CD8-positive, alpha-beta memory T cell (primary cell): ENCODE measurements around the gene CES4A. TPM values are rescaled to one million over a fixed set of nuclear protein-coding genes. Genes with fewer than 3 reads are reported as not detected.
A peak's percentile ranks its signal among the peaks of the same experiment; 100 is the strongest.

ENCODE experiments used
- CTCF ChIA-PET: fragments of 350-600 bp; sonication (Branson Sonifier 250); formaldehyde crosslinking; loops from one replicate; lab custom pipeline; 2021; ENCODE audit warnings: antibody characterized with exemption; lab: Charles Lee
- POLR2A ChIA-PET: fragments of 350-600 bp; sonication (Branson Sonifier 250); formaldehyde crosslinking; loops from one replicate; lab custom pipeline; 2021; ENCODE audit warnings: antibody characterized with exemption; lab: Charles Lee
- DNase-seq, 5 donors: peaks; one replicate each; pipeline versions ENCODE4 v3.0.0 to v3.0.0-alpha.2; 2020 to 2022; ENCODE audit warnings: mixed read lengths in 1 of 5
- H3K27ac ChIP-seq: one replicate; pipeline ENCODE4 v1.7.0; 2013; ENCODE audit warnings: low read depth, mild to moderate bottlenecking, low read length, moderate library complexity
- H3K27me3 ChIP-seq: 2 replicates; pipeline ENCODE4 v1.7.0; 2013; ENCODE audit warnings: low read length, mild to moderate bottlenecking; ENCODE audit not compliant: insufficient read depth, poor library complexity, severe bottlenecking
- H3K36me3 ChIP-seq: 2 replicates; pipeline ENCODE4 v1.7.0; 2013; ENCODE audit warnings: mild to moderate bottlenecking, low read length, moderate library complexity; ENCODE audit not compliant: insufficient read depth
- H3K4me1 ChIP-seq: 2 replicates; pipeline ENCODE4 v1.7.0; 2013; ENCODE audit warnings: mild to moderate bottlenecking, low read length, moderate library complexity; ENCODE audit not compliant: insufficient read depth
- H3K4me3 ChIP-seq: 2 replicates; pipeline ENCODE4 v1.7.0; 2013; ENCODE audit warnings: mild to moderate bottlenecking, low read length
- H3K9me3 ChIP-seq: 2 replicates; pipeline ENCODE4 v1.7.0; 2013; ENCODE audit warnings: mild to moderate bottlenecking, low read length
- H3K27ac Mint-ChIP-seq, 8 donors: one replicate each; pipeline ENCODE4 v1.8.0; 2020 to 2021; ENCODE audit warnings: mixed read lengths in 8 of 8, mild to moderate bottlenecking in 6 of 8, inconsistent platforms in 3 of 8, moderate library complexity in 3 of 8
- H3K27me3 Mint-ChIP-seq, 2 donors: one replicate each; pipeline ENCODE4 v1.8.0; 2020 to 2021; ENCODE audit warnings: mixed read lengths in 2 of 2, mild to moderate bottlenecking in 1 of 2, moderate library complexity in 1 of 2
- H3K36me3 Mint-ChIP-seq, 3 donors: one replicate each; pipeline ENCODE4 v1.8.0; 2020 to 2021; ENCODE audit warnings: mixed read lengths in 3 of 3, inconsistent platforms in 1 of 3, mild to moderate bottlenecking in 1 of 3
- H3K4me1 Mint-ChIP-seq, 3 donors: one replicate each; pipeline ENCODE4 v1.8.0; 2020 to 2021; ENCODE audit warnings: mixed read lengths in 3 of 3, inconsistent platforms in 1 of 3, mild to moderate bottlenecking in 1 of 3
- H3K4me3 Mint-ChIP-seq, 7 donors: one replicate each; pipeline ENCODE4 v1.8.0; 2020 to 2021; ENCODE audit warnings: mixed read lengths in 7 of 7, mild to moderate bottlenecking in 6 of 7, moderate library complexity in 4 of 7, inconsistent platforms in 2 of 7
- H3K9me3 Mint-ChIP-seq, 5 donors: one replicate each; pipeline ENCODE4 v1.8.0; 2020 to 2022; ENCODE audit warnings: mixed read lengths in 5 of 5, mild to moderate bottlenecking in 3 of 5, moderate library complexity in 2 of 5, inconsistent platforms in 1 of 5
- polyA plus RNA-seq: library from polyadenylated mRNA; unstranded; fragments of 300-500 nt; fragmentation: Illumina TruSeq; gene quantifications from one replicate; pipeline ENCODE4 v1.2.3, GENCODE V29; 2021
- total RNA-seq, 2 experiments: library from RNA; stranded (reverse); gene quantifications; one replicate each; pipeline ENCODE4 v1.2.3, GENCODE V29; 2021

Gene CES4A
- total and polyA plus RNA-seq, 3 experiments from 2014 or later = 1.7 to 5.1 (median 4.2) TPM

DNA sequence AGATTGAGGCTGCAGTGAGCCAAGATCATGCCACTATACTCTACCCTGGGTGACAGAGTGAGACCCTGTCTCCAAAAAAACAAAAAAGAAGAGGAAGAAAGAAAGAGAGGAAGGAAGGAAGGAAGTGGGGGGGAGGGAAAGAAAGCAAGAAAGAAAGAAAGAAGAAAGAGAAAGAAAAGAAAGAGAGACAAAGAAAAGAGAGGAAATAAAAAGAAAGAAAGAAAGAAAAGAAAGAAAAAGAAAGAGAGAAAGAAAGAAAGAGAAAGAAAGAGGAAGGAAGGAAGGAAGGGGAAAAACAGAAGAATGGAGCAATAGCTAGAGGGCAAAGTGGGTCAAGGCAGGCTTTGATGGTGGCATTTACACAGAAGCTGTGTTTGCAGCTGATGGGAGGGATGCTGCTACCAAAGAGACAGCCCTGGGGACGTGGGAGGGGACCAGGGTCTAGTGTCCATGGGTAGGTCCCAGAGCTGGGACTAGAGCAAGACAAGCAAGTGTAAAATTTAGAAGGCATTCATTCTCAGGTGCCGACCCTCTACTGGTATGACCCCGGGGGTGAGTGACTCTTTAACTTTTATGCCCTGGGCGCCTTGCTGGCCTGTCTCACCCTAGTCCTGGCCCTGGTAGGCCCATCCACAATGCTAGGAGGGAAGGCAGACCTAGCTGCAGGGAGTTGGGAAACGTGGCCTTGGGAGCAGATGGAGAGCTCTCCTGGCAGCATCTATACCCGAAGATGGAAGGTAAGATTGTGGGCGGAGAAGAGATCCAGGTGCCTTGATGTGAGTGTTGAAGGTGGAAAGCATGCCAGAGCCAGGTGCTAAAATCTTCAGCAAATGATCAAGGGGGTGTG, 29.3 kb upstream of the CES4A start:
- POLR2A ChIA-PET = no interaction called here
- Mint-ChIP-seq H3K27me3 (peaks cover 4 to 6% of the 10 kb centered on the region in 2 donors), H3K36me3 (no peaks in the 10 kb centered on the region), H3K27ac (peak overlapping the region in 1 of 8 donors; percentile 22), H3K4me3 (no peak overlapping the region), H3K9me3 (no peaks in the 10 kb centered on the region), H3K4me1 (peaks cover 0 to 6% (median 2%) of the 10 kb centered on the region in 3 donors)
- Histone ChIP-seq H3K9me3 (no peaks in the 10 kb centered on the region), H3K36me3 (no peaks in the 10 kb centered on the region), H3K4me1 (no peaks in the 10 kb centered on the region), H3K27ac (no peak overlapping the region), H3K27me3 (no peaks in the 10 kb centered on the region), H3K4me3 (no peak overlapping the region)
- CTCF ChIA-PET = interaction anchor here (0.6 to 1.3 kb wide), 5 partner anchors 9 to 245 kb away, joined by 3 to 4 read pairs (median 3); no protein-coding TSS in a partner anchor
- DNase-seq = no peak

DNA sequence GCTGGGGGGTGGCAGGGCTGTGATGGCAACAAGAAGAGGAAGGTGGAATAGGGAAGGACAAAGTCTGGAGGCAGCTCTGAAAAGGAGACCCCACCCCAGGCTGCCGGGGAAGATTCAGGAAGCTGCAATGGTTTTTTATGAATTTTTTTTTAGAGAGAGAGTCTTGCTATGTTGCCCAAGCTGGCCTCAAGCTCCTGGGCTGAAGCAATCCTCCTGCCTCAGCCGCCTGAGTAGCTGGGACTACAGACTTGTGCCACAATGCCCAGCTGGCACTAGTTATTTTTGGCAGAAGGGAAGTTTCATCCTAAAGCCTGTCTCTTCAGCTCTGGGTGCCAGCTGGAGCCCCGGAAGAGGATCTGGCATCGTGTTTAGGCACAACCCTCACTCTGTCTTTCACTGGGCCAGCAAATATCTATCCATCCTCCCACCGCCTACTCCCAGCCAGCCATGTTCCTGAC, 28.7 kb upstream of the CES4A start:
- Histone ChIP-seq H3K36me3 (no peaks in the 10 kb centered on the region), H3K27me3 (no peaks in the 10 kb centered on the region), H3K4me1 (no peaks in the 10 kb centered on the region), H3K9me3 (no peaks in the 10 kb centered on the region), H3K4me3 (no peak overlapping the region), H3K27ac (no peak overlapping the region)
- Mint-ChIP-seq H3K4me1 (peaks cover 0 to 6% (median 2%) of the 10 kb centered on the region in 3 donors), H3K27ac (no peak overlapping the region), H3K27me3 (peaks cover 4 to 9% of the 10 kb centered on the region in 2 donors), H3K4me3 (no peak overlapping the region), H3K36me3 (no peaks in the 10 kb centered on the region), H3K9me3 (no peaks in the 10 kb centered on the region)
- POLR2A ChIA-PET = no interaction called here
- CTCF ChIA-PET = interaction anchor here (0.7 to 1.3 kb wide), 4 partner anchors 10 to 223 kb away, joined by 3 to 4 read pairs (median 4); no protein-coding TSS in a partner anchor
- DNase-seq = no peak

DNA sequence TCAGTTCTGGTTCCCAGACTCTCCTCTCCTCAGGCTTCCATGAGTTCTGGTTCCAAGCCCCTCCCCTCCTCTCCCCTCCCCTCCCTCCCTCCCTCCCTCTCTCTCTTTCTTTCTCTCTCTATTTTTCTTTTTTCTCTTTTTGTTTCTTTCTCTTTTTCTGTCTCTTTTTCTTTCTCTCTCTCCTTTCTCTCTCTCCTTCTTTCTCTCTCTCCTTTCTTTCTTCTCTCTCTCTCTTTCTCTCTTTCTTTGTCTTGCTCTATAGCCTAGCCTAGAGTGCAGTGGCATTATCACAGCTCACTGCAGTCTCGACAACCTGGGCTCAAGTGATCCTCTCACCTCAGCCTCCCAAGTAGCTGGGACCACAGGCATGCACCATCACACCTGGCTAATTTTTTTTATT, 28.1 kb upstream of the CES4A start:
- DNase-seq = no peak
- no peak overlapping the region for H3K4me3 ChIP-seq
- H3K4me3 Mint-ChIP-seq = no peak overlapping the region
- H3K27ac Mint-ChIP-seq = no peak overlapping the region
- ChIA-PET POLR2A (no interaction called here), CTCF (interaction anchor here (1.2 kb wide), 2 partner anchors 195 to 225 kb away, joined by 4 to 6 read pairs; no protein-coding TSS in a partner anchor)
- H3K9me3 Mint-ChIP-seq = no peaks in the 10 kb centered on the region
- no peak overlapping the region for H3K27ac ChIP-seq
- H3K4me1 Mint-ChIP-seq = peaks cover 0 to 6% (median 2%) of the 10 kb centered on the region in 3 donors
- H3K27me3 ChIP-seq = no peaks in the 10 kb centered on the region
- H3K36me3 ChIP-seq = no peaks in the 10 kb centered on the region
- peaks cover 5 to 14% of the 10 kb centered on the region in 2 donors for H3K27me3 Mint-ChIP-seq
- no peaks in the 10 kb centered on the region for H3K4me1 ChIP-seq
- no peaks in the 10 kb centered on the region for H3K36me3 Mint-ChIP-seq
- no peaks in the 10 kb centered on the region for H3K9me3 ChIP-seq

DNA sequence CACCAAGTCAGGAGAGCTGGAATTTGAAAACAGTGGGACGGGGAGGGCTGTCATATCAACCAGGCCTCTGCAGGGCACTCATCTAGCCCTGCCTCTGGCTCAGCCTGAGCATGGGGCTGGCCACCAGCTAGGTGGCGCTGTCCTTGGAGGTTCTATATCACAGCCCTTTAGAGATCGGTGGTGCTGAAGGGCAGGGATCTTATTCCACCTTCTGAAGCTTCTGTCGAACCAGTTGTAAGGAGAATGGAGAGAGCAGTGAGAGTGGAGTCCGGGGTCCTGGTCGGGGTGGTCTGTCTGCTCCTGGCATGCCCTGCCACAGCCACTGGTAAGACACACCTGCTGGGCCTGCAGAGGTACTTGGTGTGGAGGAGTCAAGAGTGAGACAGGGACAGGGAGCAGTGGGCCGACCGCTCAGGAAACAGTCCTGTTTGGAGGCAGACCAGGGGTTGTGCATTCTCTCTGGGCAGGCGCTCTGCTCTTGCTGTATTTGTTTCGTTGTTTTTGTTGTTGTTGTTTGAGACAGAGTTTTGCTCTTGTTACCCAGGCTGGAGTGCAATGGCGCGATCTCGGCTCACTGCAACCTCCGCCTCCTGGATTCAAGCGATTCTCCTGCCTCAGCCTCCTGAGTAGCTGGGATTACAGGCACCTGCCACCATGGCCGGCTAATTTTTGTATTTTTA, 27.2 kb upstream of the CES4A start, which contains the start of gene CES3:
TSS of gene CES3 (plus strand) at position 202 of the 680 bp plus-strand sequence. CDS start at position 244, 42 bp downstream.
- Histone ChIP-seq H3K27me3 (no peaks in the 10 kb centered on the region), H3K9me3 (no peaks in the 10 kb centered on the region), H3K4me1 (no peaks in the 10 kb centered on the region), H3K4me3 (no peak within 1 kb of the TSS), H3K36me3 (no peaks in the 10 kb centered on the region), H3K27ac (peak within 1 kb of the TSS; percentile 24)
- peaks cover 0 to 6% (median 2%) of the 10 kb centered on the region in 3 donors for H3K4me1 Mint-ChIP-seq
- peak within 1 kb of the TSS in 2 of 8 donors; percentile 3 to 47 for H3K27ac Mint-ChIP-seq
- ChIA-PET POLR2A (no interaction called here), CTCF (interaction anchor here (0.6 to 1.2 kb wide), 5 partner anchors 9 to 298 kb away, joined by 3 to 6 read pairs (median 5); no protein-coding TSS in a partner anchor)
- no peaks in the 10 kb centered on the region for H3K36me3 Mint-ChIP-seq
- peaks cover 7 to 14% of the 10 kb centered on the region in 2 donors for H3K27me3 Mint-ChIP-seq
- DNase-seq = peak; percentile 18 to 56 (median 21)
- no peak within 1 kb of the TSS for H3K4me3 Mint-ChIP-seq
- H3K9me3 Mint-ChIP-seq = no peaks in the 10 kb centered on the region

DNA sequence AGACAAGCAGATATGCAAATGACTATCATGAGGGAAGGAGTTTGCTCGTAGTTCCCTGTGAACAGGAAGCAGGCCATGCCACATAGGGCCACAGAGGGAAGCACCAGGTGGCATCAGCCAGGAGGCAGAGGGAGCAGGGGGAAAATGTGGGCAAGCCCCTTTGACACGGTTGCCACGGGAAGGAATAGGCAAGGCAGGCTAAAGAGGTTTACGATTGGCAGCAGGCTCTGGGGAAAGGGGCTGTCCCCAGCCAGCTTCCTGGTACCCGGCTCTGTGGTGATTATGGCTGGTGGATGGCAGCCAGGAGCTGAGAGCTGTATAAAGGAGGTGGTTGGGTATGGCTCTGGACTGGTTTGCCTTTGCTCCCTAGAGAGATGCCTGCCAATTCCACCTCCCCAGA, 26.5 kb upstream of the CES4A start:
- Mint-ChIP-seq H3K27me3 (peaks cover 10 to 12% of the 10 kb centered on the region in 2 donors), H3K27ac (no peak overlapping the region), H3K9me3 (no peaks in the 10 kb centered on the region), H3K36me3 (no peaks in the 10 kb centered on the region), H3K4me1 (peaks cover 0 to 6% (median 2%) of the 10 kb centered on the region in 3 donors), H3K4me3 (no peak overlapping the region)
- Histone ChIP-seq H3K27me3 (no peaks in the 10 kb centered on the region), H3K4me1 (no peaks in the 10 kb centered on the region), H3K27ac (peak overlapping the region; percentile 24), H3K9me3 (no peaks in the 10 kb centered on the region), H3K36me3 (no peaks in the 10 kb centered on the region), H3K4me3 (no peak overlapping the region)
- ChIA-PET POLR2A (no interaction called here), CTCF (interaction anchor here (1.0 kb wide), 1 partner anchor 16 kb away, joined by 3 read pairs; no protein-coding TSS in a partner anchor)
- DNase-seq = no peak

DNA sequence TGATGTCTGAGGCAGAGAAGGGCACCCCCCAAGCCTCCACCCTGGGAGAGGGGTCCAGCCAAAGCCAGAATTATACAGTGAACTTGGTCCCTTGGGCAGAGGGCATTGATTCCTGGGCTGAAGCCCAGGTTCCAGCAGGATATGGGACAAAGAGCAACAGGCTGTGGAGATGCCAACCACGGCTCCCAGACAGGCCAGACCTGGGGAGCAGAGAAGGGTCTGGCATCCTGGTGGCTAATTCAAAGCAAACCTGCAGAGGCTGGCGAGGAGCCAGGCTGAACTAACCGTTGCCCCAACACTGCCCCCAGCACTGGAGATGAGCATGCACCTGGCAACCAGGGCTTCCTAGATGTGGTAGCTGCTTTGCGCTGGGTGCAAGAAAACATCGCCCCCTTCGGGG, 24.3 kb upstream of the CES4A start:
- CTCF ChIA-PET = interaction anchor here (0.9 to 1.0 kb wide), 2 partner anchors 15 to 221 kb away, joined by 3 read pairs; no protein-coding TSS in a partner anchor
- no peak for DNase-seq
- Mint-ChIP-seq H3K4me3 (no peak overlapping the region), H3K36me3 (no peaks in the 10 kb centered on the region), H3K4me1 (peaks cover 0 to 6% (median 2%) of the 10 kb centered on the region in 3 donors), H3K27ac (no peak overlapping the region), H3K27me3 (peaks cover 10 to 12% of the 10 kb centered on the region in 2 donors), H3K9me3 (no peaks in the 10 kb centered on the region)
- no peaks in the 10 kb centered on the region for H3K9me3 ChIP-seq
- no peaks in the 10 kb centered on the region for H3K36me3 ChIP-seq
- POLR2A ChIA-PET = no interaction called here
- H3K4me1 ChIP-seq = no peaks in the 10 kb centered on the region
- no peaks in the 10 kb centered on the region for H3K27me3 ChIP-seq
- H3K4me3 ChIP-seq = no peak overlapping the region
- no peak overlapping the region for H3K27ac ChIP-seq

DNA sequence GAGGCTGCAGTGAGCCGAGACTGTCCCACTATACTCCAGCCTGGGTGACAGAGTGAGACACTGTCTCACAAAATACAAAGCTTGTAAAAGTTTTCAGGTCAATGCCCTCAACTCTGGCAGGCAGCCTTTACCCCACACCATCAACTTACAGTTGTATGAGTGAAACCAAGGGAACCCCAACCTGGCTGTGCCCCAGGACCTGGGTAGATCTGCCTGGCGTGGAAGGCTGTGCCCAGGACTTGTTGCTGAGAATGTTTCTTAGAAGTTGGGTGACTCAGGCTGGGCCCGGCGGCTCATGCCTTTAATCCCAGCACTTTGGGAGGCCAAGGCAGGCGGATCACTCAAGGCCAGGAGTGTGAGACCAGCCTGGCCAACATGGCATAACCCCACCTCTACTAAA, 19.5 kb upstream of the CES4A start:
- DNase-seq = no peak
- Mint-ChIP-seq H3K36me3 (no peaks in the 10 kb centered on the region), H3K4me3 (no peak overlapping the region), H3K27ac (no peak overlapping the region), H3K4me1 (no peaks in the 10 kb centered on the region), H3K27me3 (peaks cover 12% of the 10 kb centered on the region in 2 donors), H3K9me3 (no peaks in the 10 kb centered on the region)
- H3K27me3 ChIP-seq = no peaks in the 10 kb centered on the region
- H3K4me3 ChIP-seq = no peak overlapping the region
- ChIA-PET CTCF (interaction anchor here (2.0 kb wide), 1 partner anchor 49 kb away, joined by 4 read pairs; no protein-coding TSS in a partner anchor), POLR2A (no interaction called here)
- H3K36me3 ChIP-seq = no peaks in the 10 kb centered on the region
- H3K9me3 ChIP-seq = no peaks in the 10 kb centered on the region
- no peak overlapping the region for H3K27ac ChIP-seq
- no peaks in the 10 kb centered on the region for H3K4me1 ChIP-seq
